HG03378 (cell line): ENCODE measurements around the gene PRR5.
"Not testable (repeated sequence)": the region's sequence is repeated elsewhere in the genome, so short reads cannot be mapped to it uniquely, and the experiment has no call there.

Experiments used
- ATAC-seq: cut with Tn5 transposase; IDR thresholded peaks from one replicate; pipeline ENCODE4 v1.9.1; 2021; ENCODE audit warnings: mild to moderate bottlenecking, moderate library complexity; ENCODE audit not compliant: unreplicated experiment

Gene PRR5

GRCh38 chr22:44672632-44673031 lies 29.4 kb upstream of the PRR5 start:
- no peak for ATAC-seq

GRCh38 chr22:44673406-44673805 lies 28.6 kb upstream of the PRR5 start:
- no peak for ATAC-seq

GRCh38 chr22:44676066-44676440 lies 26.0 kb upstream of the PRR5 start:
- not testable (repeated sequence) for ATAC-seq

GRCh38 chr22:44676441-44677352 lies 25.3 kb upstream of the PRR5 start:
- no peak for ATAC-seq

GRCh38 chr22:44677353-44677840 lies 24.6 kb upstream of the PRR5 start:
- ATAC-seq = no peak

GRCh38 chr22:44677871-44678555 lies 24.0 kb upstream of the PRR5 start:
- no peak for ATAC-seq

GRCh38 chr22:44678556-44679305 lies 23.3 kb upstream of the PRR5 start:
- ATAC-seq = no peak

- ATAC-seq = not testable (repeated sequence)
Observed at GRCh38 chr22:44679306-44679647, 22.7 kb upstream of the PRR5 start.

- ATAC-seq = no peak
Observed at GRCh38 chr22:44680058-44680457, 21.9 kb upstream of the PRR5 start.

- ATAC-seq = no peak
Observed at GRCh38 chr22:44680481-44680894, 21.5 kb upstream of the PRR5 start.

- no peak for ATAC-seq
Observed at GRCh38 chr22:44682556-44683168, 19.3 kb upstream of the PRR5 start.

GRCh38 chr22:44683237-44683636 lies 18.8 kb upstream of the PRR5 start:
- no peak for ATAC-seq

- no peak for ATAC-seq
Observed at GRCh38 chr22:44683881-44684280, 18.1 kb upstream of the PRR5 start.

GRCh38 chr22:44684506-44685383 lies 17.3 kb upstream of the PRR5 start:
- peak; percentile 50 for ATAC-seq

GRCh38 chr22:44685384-44686056 lies 16.5 kb upstream of the PRR5 start:
- no peak for ATAC-seq

GRCh38 chr22:44686873-44687600 lies 15.0 kb upstream of the PRR5 start:
- ATAC-seq = no peak

- no peak for ATAC-seq
Observed at GRCh38 chr22:44689173-44689572, 12.8 kb upstream of the PRR5 start.

- no peak for ATAC-seq
Observed at GRCh38 chr22:44689915-44690524, 12.0 kb upstream of the PRR5 start.
